ENCODE results near the gene ZBTB11. TPM values are rescaled to one million over a fixed set of nuclear protein-coding genes. Genes with fewer than 3 reads are reported as not detected.
"Not testable (repeated sequence)": the region's sequence is repeated elsewhere in the genome, so short reads cannot be mapped to it uniquely, and the experiment has no call there.

ZBTB11 gene
- total and polyA plus RNA-seq, 11 donors, result 4.6 to 12.9 (median 9.8) TPM

DNA sequence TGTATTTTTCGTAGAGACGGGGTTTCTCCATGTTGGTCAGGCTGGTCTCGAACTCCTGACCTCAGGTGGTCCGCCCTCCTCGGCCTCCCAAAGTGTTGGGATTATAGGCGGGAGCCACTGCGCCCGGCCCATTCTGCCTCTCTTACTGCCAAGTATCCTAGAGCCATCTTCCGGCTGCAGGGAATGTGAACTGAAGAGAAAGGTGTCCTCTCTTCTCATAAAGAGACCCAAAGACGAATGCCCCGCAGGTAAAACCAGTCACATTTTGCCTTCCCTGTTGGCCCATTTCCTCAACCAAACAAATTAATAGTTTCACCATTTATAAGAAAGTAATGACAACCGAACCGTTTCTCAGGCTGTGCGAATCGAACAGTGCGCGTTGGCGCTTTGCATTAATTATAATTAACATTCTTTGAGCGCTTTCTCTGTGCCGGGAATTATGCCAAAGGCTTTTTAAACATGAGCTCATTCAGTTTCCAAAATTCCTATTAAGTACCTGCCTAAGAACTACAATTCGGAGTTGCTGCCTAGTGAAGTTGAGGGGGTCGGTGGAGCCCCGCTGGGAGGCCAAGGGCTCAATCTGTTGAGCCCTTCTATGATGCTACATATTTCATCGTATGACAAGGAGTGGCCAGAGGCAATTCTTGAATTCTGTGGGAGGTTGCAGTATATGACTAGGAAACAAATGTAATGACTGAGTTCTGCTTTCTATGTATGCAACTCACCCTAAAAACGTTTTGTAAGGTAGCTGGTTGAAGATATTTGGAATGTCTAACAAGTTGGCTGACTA, 10.4 kb upstream of the ZBTB11 start:
- Histone ChIP-seq H3K9me3 (no peaks in the 10 kb centered on the region), H3K36me3 (peaks cover 0 to 35% (median 33%) of the 10 kb centered on the region in 9 donors), H3K27ac (peak overlapping the region; percentile 66 to 97 (median 88)), H3K4me3 (peak overlapping the region; percentile 36 to 93 (median 76)), H3K4me1 (peaks cover 4 to 56% (median 27%) of the 10 kb centered on the region in 12 donors), H3K27me3 (no peaks in the 10 kb centered on the region)
- peak in 1 of 5 donors; percentile 36 for DNase-seq
- peak in 3 of 4 donors; percentile 1 to 3 (median 2) for ATAC-seq
- intact Hi-C loops (cut with DNase I), result loop anchor here in 2 of 10 donors (5.0 kb wide), 2 partner anchors 40 to 115 kb away; partner anchors contain the start of gene PCNP (in 2 of the 2)
- TF ChIP-seq POLR2A (IDR thresholded peaks at IDR 0.05) (no peak), CTCF (IDR thresholded peaks at IDR 0.05) (no peak)
- WGBS, 4 donors, result 41 to 63% (median 54%) methylated on average over 24 to 25 of the region's 25 CpGs

- peak overlapping the region; percentile 66 to 97 (median 88) for H3K27ac ChIP-seq
- H3K9me3 ChIP-seq, result no peaks in the 10 kb centered on the region
- peaks cover 0 to 50% (median 48%) of the 10 kb centered on the region in 9 donors for H3K36me3 ChIP-seq
- intact Hi-C loops (cut with DNase I), result loop anchor here in 6 of 10 donors (1.0 to 5.0 kb wide), 3 partner anchors 9 to 114 kb away; partner anchors contain the start of genes ZBTB11 (in 4 of the 6) and PCNP (in 2 of the 6)
- DNase-seq (no peak), ATAC-seq (peak; percentile 13 to 37 (median 20))
- TF ChIP-seq POLR2A (IDR thresholded peaks at IDR 0.05) (no peak), CTCF (IDR thresholded peaks at IDR 0.05) (no peak)
- WGBS, 4 donors, result 0 to 2% (median 1%) methylated on average over 11 of the region's 11 CpGs
- H3K4me3 ChIP-seq, result peak overlapping the region; percentile 51 to 93 (median 76)
- peaks cover 4 to 62% (median 27%) of the 10 kb centered on the region in 12 donors for H3K4me1 ChIP-seq
- no peaks in the 10 kb centered on the region for H3K27me3 ChIP-seq
Observed at GRCh38 chr3:101685870-101686307, 9.0 kb upstream of the ZBTB11 start.

DNA sequence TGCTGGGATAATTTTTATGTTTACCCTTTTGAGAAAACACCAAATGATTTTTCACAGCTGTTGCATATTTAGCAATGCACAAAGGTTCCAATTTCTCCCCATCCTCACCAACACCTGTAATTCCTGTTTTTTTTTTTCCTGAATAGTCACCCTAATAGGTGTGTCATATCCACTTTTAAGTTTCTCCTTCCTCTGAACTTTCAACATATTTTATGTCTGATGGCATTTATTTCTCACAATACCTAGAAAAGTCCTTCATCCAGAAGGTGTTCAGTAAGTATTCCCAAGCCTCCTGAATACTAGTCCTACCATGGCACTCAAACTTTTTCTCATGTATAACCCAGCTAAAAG, 8.1 kb upstream of the ZBTB11 start:
- ATAC-seq (no peak), DNase-seq (no peak)
- Histone ChIP-seq H3K4me1 (peaks cover 4 to 54% (median 27%) of the 10 kb centered on the region in 12 donors), H3K27me3 (no peaks in the 10 kb centered on the region), H3K27ac (peak overlapping the region in 6 of 12 donors; percentile 80 to 97 (median 94)), H3K9me3 (no peaks in the 10 kb centered on the region), H3K4me3 (peak overlapping the region in 11 of 12 donors; percentile 51 to 93 (median 80)), H3K36me3 (peaks cover 0 to 59% (median 57%) of the 10 kb centered on the region in 9 donors)
- intact Hi-C loops (cut with DNase I), result loop anchor here in 2 of 10 donors (5.0 kb wide), 2 partner anchors 42 to 113 kb away; partner anchors contain the start of gene PCNP (in 2 of the 2)
- TF ChIP-seq POLR2A (IDR thresholded peaks at IDR 0.05) (no peak), CTCF (IDR thresholded peaks at IDR 0.05) (no peak)

DNA sequence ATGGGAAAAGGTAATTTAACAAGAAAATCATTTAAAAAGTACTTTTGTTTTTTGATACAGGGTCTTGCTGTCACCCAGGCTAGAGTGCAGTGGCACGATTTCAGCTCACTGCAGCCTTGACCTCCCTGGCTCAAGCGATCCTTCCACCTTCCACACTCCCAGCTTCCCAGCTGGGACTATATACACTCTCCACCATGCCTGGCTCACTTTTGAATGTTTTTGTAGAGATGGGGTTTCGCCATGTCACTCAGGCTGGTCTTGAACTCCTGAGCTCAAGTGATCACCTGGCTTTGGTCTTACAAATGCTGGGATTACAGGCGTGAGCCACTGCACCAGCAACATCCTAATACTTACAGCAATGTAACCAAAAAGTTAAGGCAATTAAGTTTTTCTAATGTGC, 3.5 kb upstream of the ZBTB11 start:
- Histone ChIP-seq H3K27me3 (no peaks in the 10 kb centered on the region), H3K36me3 (peaks cover 0 to 72% (median 61%) of the 10 kb centered on the region in 9 donors), H3K4me1 (peaks cover 8 to 57% (median 31%) of the 10 kb centered on the region in 12 donors), H3K4me3 (no peak overlapping the region), H3K27ac (no peak overlapping the region), H3K9me3 (no peaks in the 10 kb centered on the region)
- intact Hi-C loops (cut with DNase I), result loop anchor here in 1 of 10 donors (5.0 kb wide), 1 partner anchor 42 kb away; the partner anchor contains the start of gene CEP97
- WGBS, 4 donors, result 81 to 95% (median 91%) methylated on average over 4 of the region's 4 CpGs
- ATAC-seq (no peak), DNase-seq (no peak)
- TF ChIP-seq CTCF (IDR thresholded peaks at IDR 0.05), result no peak
- TF ChIP-seq POLR2A (IDR thresholded peaks at IDR 0.05), result no peak

DNA sequence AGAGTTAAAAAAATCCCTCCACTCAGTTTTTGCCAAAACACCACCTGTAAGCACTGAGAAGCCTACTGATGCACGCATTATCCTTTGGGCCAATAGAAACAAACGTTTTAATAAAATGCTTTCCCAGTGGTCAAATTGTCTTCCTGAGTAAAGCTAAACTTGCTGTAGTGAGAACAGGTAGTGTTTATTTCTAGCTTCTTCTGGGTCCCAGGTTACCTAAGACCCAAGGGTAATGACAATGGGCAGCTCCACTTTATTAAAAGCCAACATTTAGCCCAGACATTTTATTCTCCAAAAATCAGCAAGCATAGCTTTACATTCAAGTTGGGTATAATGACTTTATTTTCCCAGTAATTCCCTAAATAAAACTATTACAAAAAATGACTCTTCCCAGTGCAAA, 1.9 kb upstream of the ZBTB11 start:
- Histone ChIP-seq H3K36me3 (peaks cover 0 to 55% (median 45%) of the 10 kb centered on the region in 9 donors), H3K4me1 (peaks cover 4 to 56% (median 18%) of the 10 kb centered on the region in 12 donors)
- H3K27ac ChIP-seq, H3K4me3 ChIP-seq, H3K9me3 ChIP-seq, DNase-seq, H3K27me3 ChIP-seq, ATAC-seq: not testable (repeated sequence)
- intact Hi-C loops (cut with DNase I), result loop anchor here in 6 of 10 donors (5.0 to 10.0 kb wide), 3 partner anchors 104 to 167 kb away; partner anchors contain the start of genes PCNP (in 5 of the 6) and SENP7 (in 1 of the 6)
- 56 to 66% (median 63%) methylated on average over 2 of the region's 2 CpGs for WGBS, 4 donors
